Right hindlimb (tissue), 1 donor: Measurements from ENCODE around the gene PTPN21.
"Not testable (repeated sequence)": the region's sequence is repeated elsewhere in the genome, so short reads cannot be mapped to it uniquely, and the experiment has no call there.

Experiments used
- DNase-seq: peaks from one replicate; pipeline ENCODE4 v3.0.0-alpha.2; 2018

The PTPN21 gene

GRCh38 chr14:88551094-88551870 is 3.5 kb downstream of the PTPN21 start:
- peak; percentile 87 for DNase-seq

- no peak for DNase-seq
These were observed 4.7 kb downstream of the PTPN21 start for GRCh38 chr14:88550078-88550477.

- no peak for DNase-seq
These were observed 7.4 kb downstream of the PTPN21 start for GRCh38 chr14:88547386-88547780.

GRCh38 chr14:88546621-88547385 is 8.0 kb downstream of the PTPN21 start:
- DNase-seq = no peak

GRCh38 chr14:88545256-88545655 is 9.6 kb downstream of the PTPN21 start:
- DNase-seq = no peak

- DNase-seq = no peak
These were observed 11.7 kb downstream of the PTPN21 start for GRCh38 chr14:88542857-88543795.

GRCh38 chr14:88541324-88541723 is 13.5 kb downstream of the PTPN21 start:
- no peak for DNase-seq

- no peak for DNase-seq
These were observed 19.0 kb downstream of the PTPN21 start for GRCh38 chr14:88535813-88536212.

- no peak for DNase-seq
These were observed 19.7 kb downstream of the PTPN21 start for GRCh38 chr14:88535149-88535548.

GRCh38 chr14:88533064-88533602 is 21.7 kb downstream of the PTPN21 start:
- DNase-seq = no peak

GRCh38 chr14:88529889-88530288 is 24.9 kb downstream of the PTPN21 start:
- DNase-seq = not testable (repeated sequence)

- DNase-seq = no peak
These were observed 32.4 kb downstream of the PTPN21 start for GRCh38 chr14:88522393-88522792.

GRCh38 chr14:88521818-88522217 is 33.0 kb downstream of the PTPN21 start:
- DNase-seq = no peak

- no peak for DNase-seq
These were observed 34.9 kb downstream of the PTPN21 start for GRCh38 chr14:88519907-88520306.

GRCh38 chr14:88518592-88519512 is 36.0 kb downstream of the PTPN21 start:
- DNase-seq = no peak

- no peak for DNase-seq
These were observed 37.9 kb downstream of the PTPN21 start for GRCh38 chr14:88516861-88517357.

GRCh38 chr14:88515499-88516221 is 39.1 kb downstream of the PTPN21 start:
- DNase-seq = no peak

- no peak for DNase-seq
These were observed 47.6 kb downstream of the PTPN21 start for GRCh38 chr14:88507208-88507607.

GRCh38 chr14:88505621-88506020 is 49.2 kb downstream of the PTPN21 start:
- DNase-seq = no peak

- no peak for DNase-seq
These were observed 50.2 kb downstream of the PTPN21 start for GRCh38 chr14:88504602-88505001.
